ENCODE data around the gene HNRNPC. TPM values are rescaled to one million over a fixed set of nuclear protein-coding genes. Genes with fewer than 3 reads are reported as not detected.
"Not testable (repeated sequence)": the region's sequence is repeated elsewhere in the genome, so short reads cannot be mapped to it uniquely, and the experiment has no call there.

The HNRNPC gene
- total and polyA plus RNA-seq, 2 donors (not counting 1 experiment from before 2014, with no cell fraction given): 543 to 885 TPM

DNA sequence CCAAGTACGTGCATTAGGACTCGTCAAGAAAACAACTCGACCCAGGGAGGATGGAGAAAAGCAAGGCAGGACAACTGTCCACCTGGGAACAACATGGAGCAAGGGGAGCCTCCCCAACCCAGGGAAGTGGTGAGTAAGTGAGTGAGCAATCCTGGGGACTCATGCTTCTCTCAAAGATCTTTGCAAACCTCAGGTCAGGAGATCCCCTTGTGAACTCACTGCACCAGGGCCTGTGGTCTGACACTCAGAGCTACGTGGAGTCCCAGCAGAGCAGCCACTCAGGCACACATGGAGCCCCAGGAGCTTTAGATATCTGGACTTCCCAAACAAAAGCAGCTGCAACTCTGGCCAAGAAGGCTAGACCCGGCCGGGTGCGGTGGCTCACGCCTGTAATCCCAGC lies 101.2 kb downstream of the HNRNPC start:
- Histone ChIP-seq H3K27ac (ENCODE audit: insufficient read depth, low read length) (no peak overlapping the region), H3K79me2 (ENCODE audit: control insufficient read depth, insufficient read depth, low read length) (no peaks in the 10 kb centered on the region), H3K9me3 (ENCODE audit: control insufficient read depth, insufficient read depth, low read depth, low read length) (no peaks in the 10 kb centered on the region), H2AFZ (ENCODE audit: low read length) (no peak overlapping the region), H3K9ac (ENCODE audit: insufficient read depth, low read length) (no peak overlapping the region), H3K36me3 (ENCODE audit: control insufficient read depth, insufficient read depth, low read length) (no peaks in the 10 kb centered on the region), H4K20me1 (ENCODE audit: control insufficient read depth, extremely low read depth, insufficient read depth, low read length) (no peaks in the 10 kb centered on the region), H3K27me3 (ENCODE audit: control insufficient read depth, insufficient read depth, low read length) (peaks cover 1% of the 10 kb centered on the region), H3K4me1 (ENCODE audit: control insufficient read depth, extremely low read depth, insufficient read depth, low read length) (no peaks in the 10 kb centered on the region), H3K4me3 (replicated peaks in 1 of 4; ENCODE audit: control extremely low read depth in 1 of 4, insufficient read depth in 1 of 4, low read depth in 3 of 4, low read length in 4 of 4) (no peak overlapping the region), H3K4me2 (ENCODE audit: extremely low read depth, insufficient read depth, low read length) (no peak overlapping the region)
- no peak for TF ChIP-seq EZH2 (IDR thresholded peaks at IDR 0.05; ENCODE audit: low read length, missing control alignments)
- TF ChIP-seq, protein P1, sequence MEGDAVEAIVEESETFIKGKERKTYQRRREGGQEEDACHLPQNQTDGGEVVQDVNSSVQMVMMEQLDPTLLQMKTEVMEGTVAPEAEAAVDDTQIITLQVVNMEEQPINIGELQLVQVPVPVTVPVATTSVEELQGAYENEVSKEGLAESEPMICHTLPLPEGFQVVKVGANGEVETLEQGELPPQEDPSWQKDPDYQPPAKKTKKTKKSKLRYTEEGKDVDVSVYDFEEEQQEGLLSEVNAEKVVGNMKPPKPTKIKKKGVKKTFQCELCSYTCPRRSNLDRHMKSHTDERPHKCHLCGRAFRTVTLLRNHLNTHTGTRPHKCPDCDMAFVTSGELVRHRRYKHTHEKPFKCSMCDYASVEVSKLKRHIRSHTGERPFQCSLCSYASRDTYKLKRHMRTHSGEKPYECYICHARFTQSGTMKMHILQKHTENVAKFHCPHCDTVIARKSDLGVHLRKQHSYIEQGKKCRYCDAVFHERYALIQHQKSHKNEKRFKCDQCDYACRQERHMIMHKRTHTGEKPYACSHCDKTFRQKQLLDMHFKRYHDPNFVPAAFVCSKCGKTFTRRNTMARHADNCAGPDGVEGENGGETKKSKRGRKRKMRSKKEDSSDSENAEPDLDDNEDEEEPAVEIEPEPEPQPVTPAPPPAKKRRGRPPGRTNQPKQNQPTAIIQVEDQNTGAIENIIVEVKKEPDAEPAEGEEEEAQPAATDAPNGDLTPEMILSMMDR (conservative IDR thresholded peaks at IDR 0.05 in 1 of 2, IDR thresholded peaks at IDR 0.05 in 1 of 2; ENCODE audit: low read depth in 1 of 2, low read length in 2 of 2): no peak
- peak in 1 of 2 donors; percentile 5 for DNase-seq (ENCODE audit: low read depth in 2 of 2)

DNA sequence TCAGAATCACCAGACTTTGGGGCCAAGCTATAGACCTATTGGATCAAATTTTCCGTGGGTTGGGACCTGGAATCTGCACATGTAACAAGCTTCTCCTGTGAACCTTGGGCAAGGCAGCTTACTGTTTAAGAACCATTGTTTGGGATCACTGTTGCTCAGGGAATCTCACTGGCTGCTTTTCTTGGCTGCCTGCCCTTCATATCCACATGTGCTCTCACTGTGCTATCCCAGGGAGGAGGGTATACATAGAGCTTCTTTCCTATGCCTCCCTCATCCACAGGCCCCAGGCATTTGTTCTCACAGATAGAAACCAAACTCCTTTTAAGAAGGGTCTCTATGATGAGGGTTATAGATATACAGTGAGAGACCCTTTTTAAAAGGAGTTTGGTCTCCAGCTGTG lies 103.6 kb downstream of the HNRNPC start:
- H3K4me2 ChIP-seq (ENCODE audit: extremely low read depth, insufficient read depth, low read length); H3K79me2 ChIP-seq (ENCODE audit: control insufficient read depth, insufficient read depth, low read length); H4K20me1 ChIP-seq (ENCODE audit: control insufficient read depth, extremely low read depth, insufficient read depth, low read length); H3K9me3 ChIP-seq (ENCODE audit: control insufficient read depth, insufficient read depth, low read depth, low read length); H2AFZ ChIP-seq (ENCODE audit: low read length); H3K4me3 ChIP-seq (replicated peaks in 1 of 4; ENCODE audit: control extremely low read depth in 1 of 4, insufficient read depth in 1 of 4, low read depth in 3 of 4, low read length in 4 of 4); H3K4me1 ChIP-seq (ENCODE audit: control insufficient read depth, extremely low read depth, insufficient read depth, low read length); H3K36me3 ChIP-seq (ENCODE audit: control insufficient read depth, insufficient read depth, low read length); H3K27ac ChIP-seq (ENCODE audit: insufficient read depth, low read length); DNase-seq (ENCODE audit: low read depth in 2 of 2); H3K9ac ChIP-seq (ENCODE audit: insufficient read depth, low read length): not testable (repeated sequence)
- H3K27me3 ChIP-seq (ENCODE audit: control insufficient read depth, insufficient read depth, low read length): peaks cover 13% of the 10 kb centered on the region

DNA sequence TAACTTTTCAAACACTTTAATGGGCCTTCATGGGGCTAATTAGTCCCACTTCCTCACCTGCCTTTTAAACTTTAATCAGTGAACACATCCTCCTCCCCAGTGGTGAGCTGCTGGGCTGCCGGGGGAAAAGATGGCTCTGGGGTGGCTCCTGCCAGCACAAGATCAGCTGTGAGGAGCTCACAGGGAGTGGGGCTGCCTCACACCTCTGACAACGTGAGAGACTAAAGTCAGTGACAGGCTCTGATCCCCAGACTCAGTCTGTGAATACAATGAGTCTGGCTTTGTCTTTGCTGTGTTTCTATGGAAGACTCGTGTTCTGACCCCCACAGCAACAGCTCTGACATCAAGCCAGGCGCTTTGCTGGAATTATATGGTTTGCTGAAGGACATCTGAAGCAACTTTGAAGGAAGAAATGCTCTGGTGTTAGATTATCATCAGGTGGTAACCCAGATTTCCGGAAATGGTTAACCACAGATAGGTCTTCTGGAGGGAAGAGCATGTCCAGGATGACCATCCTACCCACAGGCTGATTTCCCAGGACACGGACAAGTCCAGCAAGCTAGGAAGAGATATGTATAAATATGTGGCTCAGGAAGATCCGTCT lies 104.1 kb downstream of the HNRNPC start:
- DNase-seq (ENCODE audit: low read depth in 2 of 2): not testable (repeated sequence)
- peaks cover 13% of the 10 kb centered on the region for H3K27me3 ChIP-seq (ENCODE audit: control insufficient read depth, insufficient read depth, low read length)

DNA sequence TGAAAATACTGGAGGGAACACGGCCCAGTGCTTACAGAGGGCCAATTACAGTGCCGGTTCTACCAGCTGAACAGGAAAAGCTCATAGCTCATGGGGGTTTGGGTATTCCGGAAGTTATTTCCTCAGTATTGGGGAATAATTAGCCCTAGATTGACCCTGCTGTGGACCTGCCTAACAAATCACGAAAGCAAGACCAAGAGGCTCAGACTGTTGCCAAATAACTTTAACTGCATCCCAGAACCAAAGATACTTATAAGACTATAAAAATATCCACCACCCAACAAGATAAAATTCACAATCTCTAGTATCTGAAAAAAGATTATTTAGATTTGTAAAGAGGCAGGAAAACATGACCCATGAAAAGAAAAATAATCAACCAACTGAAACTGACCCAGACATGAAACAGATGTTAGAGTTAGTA lies 105.4 kb downstream of the HNRNPC start:
- Histone ChIP-seq H3K4me3 (replicated peaks in 1 of 4; ENCODE audit: control extremely low read depth in 1 of 4, insufficient read depth in 1 of 4, low read depth in 3 of 4, low read length in 4 of 4) (no peak overlapping the region), H3K9me3 (ENCODE audit: control insufficient read depth, insufficient read depth, low read depth, low read length) (no peaks in the 10 kb centered on the region), H4K20me1 (ENCODE audit: control insufficient read depth, extremely low read depth, insufficient read depth, low read length) (no peaks in the 10 kb centered on the region), H3K9ac (ENCODE audit: insufficient read depth, low read length) (no peak overlapping the region), H3K4me2 (ENCODE audit: extremely low read depth, insufficient read depth, low read length) (no peak overlapping the region), H3K27ac (ENCODE audit: insufficient read depth, low read length) (no peak overlapping the region), H3K36me3 (ENCODE audit: control insufficient read depth, insufficient read depth, low read length) (no peaks in the 10 kb centered on the region), H3K79me2 (ENCODE audit: control insufficient read depth, insufficient read depth, low read length) (no peaks in the 10 kb centered on the region), H3K4me1 (ENCODE audit: control insufficient read depth, extremely low read depth, insufficient read depth, low read length) (no peaks in the 10 kb centered on the region), H3K27me3 (ENCODE audit: control insufficient read depth, insufficient read depth, low read length) (peaks cover 15% of the 10 kb centered on the region), H2AFZ (ENCODE audit: low read length) (no peak overlapping the region)
- DNase-seq (ENCODE audit: low read depth in 2 of 2): peak in 1 of 2 donors; percentile 12
- TF ChIP-seq EZH2 (IDR thresholded peaks at IDR 0.05; ENCODE audit: low read length, missing control alignments): no peak
- TF ChIP-seq, protein P1 (conservative IDR thresholded peaks at IDR 0.05 in 1 of 2, IDR thresholded peaks at IDR 0.05 in 1 of 2; ENCODE audit: low read depth in 1 of 2, low read length in 2 of 2): no peak

More for the DNA sequence above, 104.1 kb downstream of the HNRNPC start:
- H3K9ac ChIP-seq (ENCODE audit: insufficient read depth, low read length); H3K4me1 ChIP-seq (ENCODE audit: control insufficient read depth, extremely low read depth, insufficient read depth, low read length); H3K4me2 ChIP-seq (ENCODE audit: extremely low read depth, insufficient read depth, low read length); H3K4me3 ChIP-seq (replicated peaks in 1 of 4; ENCODE audit: control extremely low read depth in 1 of 4, insufficient read depth in 1 of 4, low read depth in 3 of 4, low read length in 4 of 4); H3K27ac ChIP-seq (ENCODE audit: insufficient read depth, low read length); H3K9me3 ChIP-seq (ENCODE audit: control insufficient read depth, insufficient read depth, low read depth, low read length); H2AFZ ChIP-seq (ENCODE audit: low read length); H3K36me3 ChIP-seq (ENCODE audit: control insufficient read depth, insufficient read depth, low read length); H3K79me2 ChIP-seq (ENCODE audit: control insufficient read depth, insufficient read depth, low read length); H4K20me1 ChIP-seq (ENCODE audit: control insufficient read depth, extremely low read depth, insufficient read depth, low read length): not testable (repeated sequence)

Data from fibroblast of lung (primary cell).